ENCODE results near the gene ZFHX2.

Gene ZFHX2

GRCh38 chr14:23513005-23513817 is 38.4 kb downstream of the ZFHX2 start:
- no peaks in the 10 kb centered on the region for H3K9me3 ChIP-seq (ENCODE audit: control insufficient read depth, insufficient read depth, low read depth, low read length)
- H3K4me3 ChIP-seq (ENCODE audit: low read depth, low read length): no peak overlapping the region
- H3K4me1 ChIP-seq (ENCODE audit: control insufficient read depth, insufficient read depth, low read length): 0 out of 2 replicates have a peak, but pooled peaks cover 3% of the 10 kb centered on the region
- H3K36me3 ChIP-seq (ENCODE audit: control insufficient read depth, insufficient read depth, low read length): no peaks in the 10 kb centered on the region
- H3K27ac ChIP-seq (ENCODE audit: low read depth, low read length): no peak overlapping the region
- H3K27me3 ChIP-seq (ENCODE audit: control insufficient read depth, insufficient read depth, low read length): no peaks in the 10 kb centered on the region
- no peak overlapping the region for H3K9ac ChIP-seq (ENCODE audit: low read length)

GRCh38 chr14:23512156-23512555 is 39.4 kb downstream of the ZFHX2 start:
- Histone ChIP-seq H3K9me3 (ENCODE audit: control insufficient read depth, insufficient read depth, low read depth, low read length) (no peaks in the 10 kb centered on the region), H3K36me3 (ENCODE audit: control insufficient read depth, insufficient read depth, low read length) (no peaks in the 10 kb centered on the region), H3K27me3 (ENCODE audit: control insufficient read depth, insufficient read depth, low read length) (no peaks in the 10 kb centered on the region), H3K9ac (ENCODE audit: low read length) (no peak overlapping the region), H3K27ac (ENCODE audit: low read depth, low read length) (no peak overlapping the region), H3K4me1 (ENCODE audit: control insufficient read depth, insufficient read depth, low read length) (0 out of 2 replicates have a peak, but pooled peaks cover 3% of the 10 kb centered on the region), H3K4me3 (ENCODE audit: low read depth, low read length) (no peak overlapping the region)

GRCh38 chr14:23494223-23494622 is 57.3 kb downstream of the ZFHX2 start:
- Histone ChIP-seq H3K9me3 (ENCODE audit: control insufficient read depth, insufficient read depth, low read depth, low read length) (no peaks in the 10 kb centered on the region), H3K9ac (ENCODE audit: low read length) (no peak overlapping the region), H3K36me3 (ENCODE audit: control insufficient read depth, insufficient read depth, low read length) (no peaks in the 10 kb centered on the region), H3K27me3 (ENCODE audit: control insufficient read depth, insufficient read depth, low read length) (no peaks in the 10 kb centered on the region), H3K4me1 (ENCODE audit: control insufficient read depth, insufficient read depth, low read length) (peaks cover 25% of the 10 kb centered on the region), H3K27ac (ENCODE audit: low read depth, low read length) (no peak overlapping the region), H3K4me3 (ENCODE audit: low read depth, low read length) (no peak overlapping the region)

- H3K4me1 ChIP-seq (ENCODE audit: control insufficient read depth, insufficient read depth, low read length): peaks cover 25% of the 10 kb centered on the region
- H3K4me3 ChIP-seq (ENCODE audit: low read depth, low read length): no peak overlapping the region
- H3K36me3 ChIP-seq (ENCODE audit: control insufficient read depth, insufficient read depth, low read length): 0 out of 2 replicates have a peak, but pooled peaks cover 6% of the 10 kb centered on the region
- H3K9ac ChIP-seq (ENCODE audit: low read length): no peak overlapping the region
- no peaks in the 10 kb centered on the region for H3K9me3 ChIP-seq (ENCODE audit: control insufficient read depth, insufficient read depth, low read depth, low read length)
- H3K27me3 ChIP-seq (ENCODE audit: control insufficient read depth, insufficient read depth, low read length): no peaks in the 10 kb centered on the region
- H3K27ac ChIP-seq (ENCODE audit: low read depth, low read length): no peak overlapping the region
These were observed 58.8 kb downstream of the ZFHX2 start for GRCh38 chr14:23492618-23493272.

GRCh38 chr14:23487216-23487615 is 64.3 kb downstream of the ZFHX2 start:
- Histone ChIP-seq H3K36me3 (ENCODE audit: control insufficient read depth, insufficient read depth, low read length) (0 out of 2 replicates have a peak, but pooled peaks cover 6% of the 10 kb centered on the region), H3K27ac (ENCODE audit: low read depth, low read length) (no peak overlapping the region), H3K4me3 (ENCODE audit: low read depth, low read length) (no peak overlapping the region), H3K9ac (ENCODE audit: low read length) (no peak overlapping the region), H3K4me1 (ENCODE audit: control insufficient read depth, insufficient read depth, low read length) (peaks cover 42% of the 10 kb centered on the region), H3K9me3 (ENCODE audit: control insufficient read depth, insufficient read depth, low read depth, low read length) (no peaks in the 10 kb centered on the region), H3K27me3 (ENCODE audit: control insufficient read depth, insufficient read depth, low read length) (no peaks in the 10 kb centered on the region)

GRCh38 chr14:23486036-23486435 is 65.5 kb downstream of the ZFHX2 start:
- no peak overlapping the region for H3K27ac ChIP-seq (ENCODE audit: low read depth, low read length)
- 0 out of 2 replicates have a peak, but pooled peaks cover 6% of the 10 kb centered on the region for H3K36me3 ChIP-seq (ENCODE audit: control insufficient read depth, insufficient read depth, low read length)
- H3K4me3 ChIP-seq (ENCODE audit: low read depth, low read length): no peak overlapping the region
- H3K4me1 ChIP-seq (ENCODE audit: control insufficient read depth, insufficient read depth, low read length): peaks cover 50% of the 10 kb centered on the region
- H3K9ac ChIP-seq (ENCODE audit: low read length): no peak overlapping the region
- H3K9me3 ChIP-seq (ENCODE audit: control insufficient read depth, insufficient read depth, low read depth, low read length): no peaks in the 10 kb centered on the region
- no peaks in the 10 kb centered on the region for H3K27me3 ChIP-seq (ENCODE audit: control insufficient read depth, insufficient read depth, low read length)

GRCh38 chr14:23485326-23485725 is 66.2 kb downstream of the ZFHX2 start:
- Histone ChIP-seq H3K4me3 (ENCODE audit: low read depth, low read length) (no peak overlapping the region), H3K36me3 (ENCODE audit: control insufficient read depth, insufficient read depth, low read length) (0 out of 2 replicates have a peak, but pooled peaks cover 6% of the 10 kb centered on the region), H3K27me3 (ENCODE audit: control insufficient read depth, insufficient read depth, low read length) (no peaks in the 10 kb centered on the region), H3K27ac (ENCODE audit: low read depth, low read length) (no peak overlapping the region), H3K9ac (ENCODE audit: low read length) (no peak overlapping the region), H3K9me3 (ENCODE audit: control insufficient read depth, insufficient read depth, low read depth, low read length) (no peaks in the 10 kb centered on the region), H3K4me1 (ENCODE audit: control insufficient read depth, insufficient read depth, low read length) (peaks cover 50% of the 10 kb centered on the region)

GRCh38 chr14:23483236-23483854 is 68.2 kb downstream of the ZFHX2 start:
- Histone ChIP-seq H3K9ac (ENCODE audit: low read length) (no peak overlapping the region), H3K4me3 (ENCODE audit: low read depth, low read length) (no peak overlapping the region), H3K27me3 (ENCODE audit: control insufficient read depth, insufficient read depth, low read length) (no peaks in the 10 kb centered on the region), H3K27ac (ENCODE audit: low read depth, low read length) (no peak overlapping the region), H3K9me3 (ENCODE audit: control insufficient read depth, insufficient read depth, low read depth, low read length) (no peaks in the 10 kb centered on the region), H3K36me3 (ENCODE audit: control insufficient read depth, insufficient read depth, low read length) (0 out of 2 replicates have a peak, but pooled peaks cover 7% of the 10 kb centered on the region), H3K4me1 (ENCODE audit: control insufficient read depth, insufficient read depth, low read length) (peaks cover 50% of the 10 kb centered on the region)

GRCh38 chr14:23482823-23483148 is 68.8 kb downstream of the ZFHX2 start:
- Histone ChIP-seq H3K4me3 (ENCODE audit: low read depth, low read length) (no peak overlapping the region), H3K36me3 (ENCODE audit: control insufficient read depth, insufficient read depth, low read length) (peaks cover 11% of the 10 kb centered on the region), H3K27me3 (ENCODE audit: control insufficient read depth, insufficient read depth, low read length) (no peaks in the 10 kb centered on the region), H3K4me1 (ENCODE audit: control insufficient read depth, insufficient read depth, low read length) (peaks cover 50% of the 10 kb centered on the region), H3K9me3 (ENCODE audit: control insufficient read depth, insufficient read depth, low read depth, low read length) (no peaks in the 10 kb centered on the region), H3K9ac (ENCODE audit: low read length) (no peak overlapping the region), H3K27ac (ENCODE audit: low read depth, low read length) (no peak overlapping the region)

GRCh38 chr14:23481979-23482822 is 69.4 kb downstream of the ZFHX2 start:
- Histone ChIP-seq H3K27ac (ENCODE audit: low read depth, low read length) (no peak overlapping the region), H3K9me3 (ENCODE audit: control insufficient read depth, insufficient read depth, low read depth, low read length) (no peaks in the 10 kb centered on the region), H3K36me3 (ENCODE audit: control insufficient read depth, insufficient read depth, low read length) (peaks cover 16% of the 10 kb centered on the region), H3K9ac (ENCODE audit: low read length) (no peak overlapping the region), H3K4me1 (ENCODE audit: control insufficient read depth, insufficient read depth, low read length) (peaks cover 50% of the 10 kb centered on the region), H3K4me3 (ENCODE audit: low read depth, low read length) (no peak overlapping the region), H3K27me3 (ENCODE audit: control insufficient read depth, insufficient read depth, low read length) (no peaks in the 10 kb centered on the region)

Measured in HUES6 (cell line).